K562 (cell line): ENCODE measurements around the gene PLA2G2C. TPM values are rescaled to one million over a fixed set of nuclear protein-coding genes. Genes with fewer than 3 reads are reported as not detected.

Experiments
- BCOR ChIP-seq: fragments of 450-650 bp; IDR thresholded peaks from 2 replicates; pipeline ENCODE4 v1.6.1; 2016
- CSDE1 ChIP-seq, 2 experiments: fragments of 450-650 bp; IDR thresholded peaks; 2 replicates each; pipeline ENCODE4 v1.6.1; 2016; ENCODE audit warnings: mild to moderate bottlenecking in 1 of 2
- DPF2 ChIP-seq: fragments of 450-650 bp; IDR thresholded peaks from 2 replicates; pipeline ENCODE4 v1.6.1; 2016
- FOXJ3 ChIP-seq: sonication (generic); formaldehyde crosslinking; IDR thresholded peaks from 2 replicates; pipeline ENCODE4 v1.4.0; 2020; ENCODE audit warnings: mild to moderate bottlenecking, missing genetic modification reagents
- HINFP ChIP-seq: fragments of 450-650 bp; conservative IDR thresholded peaks from 2 replicates; pipeline ENCODE4 v1.6.1; 2016; ENCODE audit warnings: missing genetic modification characterization, low read depth, mild to moderate bottlenecking, control low read depth, missing compliant biosample characterization
- HMGN3 ChIP-seq: IDR thresholded peaks from 2 replicates; pipeline ENCODE4 v1.6.1; 2011; ENCODE audit warnings: borderline replicate concordance, low read depth, mild to moderate bottlenecking, mixed read lengths, low read length; ENCODE audit not compliant: insufficient read length; ENCODE audit errors: extremely low read depth
- MCM3 ChIP-seq: fragments of 450-650 bp; IDR thresholded peaks from 2 replicates; pipeline ENCODE4 v1.6.1; 2016
- NCOA1 ChIP-seq: fragments of 450-650 bp; IDR thresholded peaks from 2 replicates; pipeline ENCODE4 v1.6.1; 2016; ENCODE audit warnings: low read depth
- PHB2 ChIP-seq: fragments of 450-650 bp; IDR thresholded peaks from 2 replicates; pipeline ENCODE4 v1.6.1; 2017; ENCODE audit warnings: low read depth
- PTTG1 ChIP-seq: fragments of 450-650 bp; IDR thresholded peaks from 2 replicates; pipeline ENCODE4 v1.6.1; 2016; ENCODE audit warnings: low read depth, mild to moderate bottlenecking, missing genetic modification characterization, missing compliant biosample characterization
- RB1 ChIP-seq: fragments of 450-650 bp; IDR thresholded peaks from 2 replicates; pipeline ENCODE4 v1.6.1; 2017; ENCODE audit warnings: low read depth, mild to moderate bottlenecking
- RNF2 ChIP-seq: sonication (generic); IDR thresholded peaks from 2 replicates; pipeline ENCODE4 v1.6.1; 2016
- SNRNP70 ChIP-seq: fragments of 200-400 bp; formaldehyde crosslinking; optimal IDR thresholded peaks from 2 replicates; pipeline ENCODE3; 2017; ENCODE audit warnings: low read depth, low read length
- SREBF1 ChIP-seq: fragments of 150-350 bp; IDR thresholded peaks from 2 replicates; pipeline ENCODE4 v1.6.1; 2014; ENCODE audit warnings: antibody characterized with exemption, low read depth, low read length, borderline replicate concordance
- SREBF2 ChIP-seq: sonication (generic); formaldehyde crosslinking; IDR thresholded peaks from 2 replicates; pipeline ENCODE4 v1.4.0; 2020; ENCODE audit warnings: mild to moderate bottlenecking, missing genetic modification reagents
- SRSF1 ChIP-seq: fragments of 200-400 bp; formaldehyde crosslinking; IDR thresholded peaks from 2 replicates; pipeline ENCODE4 v1.6.1; 2017; ENCODE audit warnings: mild to moderate bottlenecking, low read depth, low read length, moderate library complexity
- TEAD1 ChIP-seq, 2 experiments: fragments of 450-650 bp in 1 of 2; sonication (generic) in 1 of 2; formaldehyde crosslinking; IDR thresholded peaks; 2 replicates each; pipeline versions ENCODE4 v1.4.0 to v1.8.0; 2020 to 2022; ENCODE audit warnings: mild to moderate bottlenecking in 2 of 2, missing genetic modification reagents in 1 of 2
- THAP12 ChIP-seq: fragments of 250-450 bp; sonication (Bioruptor Pico); IDR thresholded peaks from 2 replicates; pipeline ENCODE4 v1.9.0; 2021; ENCODE audit warnings: mild to moderate bottlenecking, inconsistent platforms
- TRIM24 ChIP-seq, 2 experiments: fragments of 450-650 bp; IDR thresholded peaks; 2 replicates each; pipeline ENCODE4 v1.6.1; 2016
- ZNF124 ChIP-seq: sonication (generic); formaldehyde crosslinking; IDR thresholded peaks from 2 replicates; pipeline ENCODE4 v1.8.1; 2022; ENCODE audit warnings: missing genetic modification reagents
- ZNF197 ChIP-seq: fragments of 200-800 bp; sonication (Bioruptor generic); IDR thresholded peaks from 2 replicates; pipeline ENCODE4 v1.6.1; 2016; ENCODE audit warnings: low read depth, missing genetic modification characterization, missing compliant biosample characterization
- ZNF354B ChIP-seq: fragments of 250-450 bp; sonication (Bioruptor Pico); IDR thresholded peaks from 2 replicates; pipeline ENCODE4 v1.4.0; 2020
- ZNF57 ChIP-seq: fragments of 450-650 bp; formaldehyde crosslinking; IDR thresholded peaks from 2 replicates; pipeline ENCODE4 v1.4.0; 2020; ENCODE audit warnings: mild to moderate bottlenecking, moderate library complexity
- ZNF75A ChIP-seq: fragments of 450-650 bp; formaldehyde crosslinking; IDR thresholded peaks from 2 replicates; pipeline ENCODE4 v1.4.0; 2020; ENCODE audit warnings: mild to moderate bottlenecking
- ZNF76 ChIP-seq: fragments of 250-450 bp; sonication (Bioruptor Pico); IDR thresholded peaks from 2 replicates; pipeline ENCODE4 v1.4.0; 2020; ENCODE audit warnings: mild to moderate bottlenecking, moderate library complexity, borderline replicate concordance
- polyA plus RNA-seq, 8 experiments: library from polyadenylated mRNA; depleted of rRNA in 4 of 8; stranded (reverse) in 5 of 8; unstranded in 3 of 8; fragments of >200 nt; fragmentation: Nextera tagmentation in 2 of 8; fragmentation: Illumina TruSeq in 1 of 8; extraction: Ambion mirVana in 2 of 8; extraction: Trizol in 1 of 8; gene quantifications; 2 replicates each; pipeline versions ENCODE4 v1.2.1 to v1.2.3, GENCODE V29; 2011 to 2014; ENCODE audit warnings: inconsistent platforms in 1 of 8, missing spikeins in 1 of 8
- total RNA-seq, 7 experiments: library from RNA; depleted of rRNA in 6 of 7; stranded (reverse); fragments of >200 nt in 6 of 7; fragmentation: Illumina TruSeq in 2 of 7; extraction: Trizol in 2 of 7; gene quantifications; 2 replicates each; pipeline versions ENCODE4 v1.2.1 to v1.2.3, GENCODE V29; 2011 to 2021; ENCODE audit warnings: low replicate concordance in 1 of 7
- TF ChIP-seq, protein P1 (sequence below): sonication (generic); formaldehyde crosslinking; IDR thresholded peaks from 2 replicates; pipeline ENCODE4 v1.8.1; 2022; ENCODE audit warnings: missing genetic modification reagents
- TF ChIP-seq, protein P2 (sequence below): fragments of 450-650 bp; IDR thresholded peaks from 2 replicates; pipeline ENCODE4 v1.6.1; 2016; ENCODE audit warnings: mild to moderate bottlenecking

PLA2G2C gene
- total and polyA plus RNA-seq, 9 of the 15 experiments (the other 6 are each of a cell fraction or from before 2014, with no cell fraction given): 0.14 to 0.49 (median 0.21) TPM

DNA sequence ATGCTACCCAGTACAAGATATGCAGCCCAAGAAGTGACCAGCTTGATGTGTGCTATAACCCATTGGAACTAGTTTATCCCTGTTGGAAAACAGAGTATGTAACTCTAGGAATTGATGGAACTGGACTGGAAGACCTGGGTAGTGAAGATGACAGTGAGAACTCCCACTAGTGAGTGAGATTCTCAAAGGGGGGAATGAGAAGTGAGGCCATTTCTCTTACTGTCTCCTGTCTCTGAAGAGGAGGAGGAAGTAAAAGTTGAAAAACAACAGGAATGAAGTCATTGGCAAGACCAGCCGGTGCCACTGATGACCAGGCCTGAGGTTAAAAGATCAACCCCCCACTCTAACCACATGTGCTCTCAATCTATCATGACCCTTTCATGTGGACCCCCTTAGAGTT is 26.3 kb downstream of the PLA2G2C start (continued):
- no peak for TF ChIP-seq ZNF354B (CRISPR knock-in tag)
- TF ChIP-seq THAP12: no peak
- TF ChIP-seq TRIM24 (IDR thresholded peaks at IDR 0.05): peak in 1 of 2 experiments; percentile 73; a peak in 2 of 4 replicates
- no peak for TF ChIP-seq ZNF124 (CRISPR knock-in tag)
- no peak for TF ChIP-seq CSDE1 (IDR thresholded peaks at IDR 0.05)
- TF ChIP-seq RB1: no peak
- TF ChIP-seq HINFP (tag): no peak
- no peak for TF ChIP-seq MCM3
- no peak for TF ChIP-seq ZNF75A
- TF ChIP-seq SREBF2 (CRISPR knock-in tag): no peak
- TF ChIP-seq ZNF76 (CRISPR knock-in tag): no peak
- TF ChIP-seq TEAD1 (CRISPR knock-in tag; IDR thresholded peaks at IDR 0.05): no peak
- TF ChIP-seq ZNF197: no peak
- no peak for TF ChIP-seq NCOA1
- TF ChIP-seq ZNF57 (CRISPR knock-in tag): no peak
- TF ChIP-seq PTTG1 (tag): no peak
- no peak for TF ChIP-seq DPF2
- TF ChIP-seq, protein P1, sequence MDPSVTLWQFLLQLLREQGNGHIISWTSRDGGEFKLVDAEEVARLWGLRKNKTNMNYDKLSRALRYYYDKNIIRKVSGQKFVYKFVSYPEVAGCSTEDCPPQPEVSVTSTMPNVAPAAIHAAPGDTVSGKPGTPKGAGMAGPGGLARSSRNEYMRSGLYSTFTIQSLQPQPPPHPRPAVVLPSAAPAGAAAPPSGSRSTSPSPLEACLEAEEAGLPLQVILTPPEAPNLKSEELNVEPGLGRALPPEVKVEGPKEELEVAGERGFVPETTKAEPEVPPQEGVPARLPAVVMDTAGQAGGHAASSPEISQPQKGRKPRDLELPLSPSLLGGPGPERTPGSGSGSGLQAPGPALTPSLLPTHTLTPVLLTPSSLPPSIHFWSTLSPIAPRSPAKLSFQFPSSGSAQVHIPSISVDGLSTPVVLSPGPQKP (CRISPR knock-in tag): no peak
- no peak for TF ChIP-seq PHB2
- TF ChIP-seq, protein P2, sequence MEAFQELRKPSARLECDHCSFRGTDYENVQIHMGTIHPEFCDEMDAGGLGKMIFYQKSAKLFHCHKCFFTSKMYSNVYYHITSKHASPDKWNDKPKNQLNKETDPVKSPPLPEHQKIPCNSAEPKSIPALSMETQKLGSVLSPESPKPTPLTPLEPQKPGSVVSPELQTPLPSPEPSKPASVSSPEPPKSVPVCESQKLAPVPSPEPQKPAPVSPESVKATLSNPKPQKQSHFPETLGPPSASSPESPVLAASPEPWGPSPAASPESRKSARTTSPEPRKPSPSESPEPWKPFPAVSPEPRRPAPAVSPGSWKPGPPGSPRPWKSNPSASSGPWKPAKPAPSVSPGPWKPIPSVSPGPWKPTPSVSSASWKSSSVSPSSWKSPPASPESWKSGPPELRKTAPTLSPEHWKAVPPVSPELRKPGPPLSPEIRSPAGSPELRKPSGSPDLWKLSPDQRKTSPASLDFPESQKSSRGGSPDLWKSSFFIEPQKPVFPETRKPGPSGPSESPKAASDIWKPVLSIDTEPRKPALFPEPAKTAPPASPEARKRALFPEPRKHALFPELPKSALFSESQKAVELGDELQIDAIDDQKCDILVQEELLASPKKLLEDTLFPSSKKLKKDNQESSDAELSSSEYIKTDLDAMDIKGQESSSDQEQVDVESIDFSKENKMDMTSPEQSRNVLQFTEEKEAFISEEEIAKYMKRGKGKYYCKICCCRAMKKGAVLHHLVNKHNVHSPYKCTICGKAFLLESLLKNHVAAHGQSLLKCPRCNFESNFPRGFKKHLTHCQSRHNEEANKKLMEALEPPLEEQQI: no peak
- no peak for TF ChIP-seq BCOR
- TF ChIP-seq FOXJ3 (CRISPR knock-in tag): no peak
- no peak for TF ChIP-seq SREBF1
- TF ChIP-seq SNRNP70: no peak
- no peak for TF ChIP-seq SRSF1
- no peak for TF ChIP-seq RNF2
- no peak for TF ChIP-seq HMGN3
